ENCODE results near the gene FAM120B. TPM values are rescaled to one million over a fixed set of nuclear protein-coding genes. Genes with fewer than 3 reads are reported as not detected.

Gene FAM120B
- total RNA-seq, 1 donor from 2014 or later = 18.4 TPM

- Mint-ChIP-seq H3K27me3 (ENCODE audit: insufficient read depth) (peaks cover 10% of the 10 kb centered on the region), H3K9me3 (no peaks in the 10 kb centered on the region), H3K27ac (no peak overlapping the region), H3K36me3 (ENCODE audit: low read depth) (no peaks in the 10 kb centered on the region), H3K4me1 (ENCODE audit: low read depth) (no peaks in the 10 kb centered on the region), H3K4me3 (no peak overlapping the region)
- no peak for DNase-seq (ENCODE audit: low spot score)
- intact Hi-C loops (cut with micrococcal nuclease) = no loop called here
Observed at GRCh38 chr6:170417881-170418280, 111.3 kb downstream of the FAM120B start.

GRCh38 chr6:170420283-170420682 lies 113.7 kb downstream of the FAM120B start:
- no peak overlapping the region for H3K27ac Mint-ChIP-seq
- no peak overlapping the region for H3K4me3 Mint-ChIP-seq
- H3K27me3 Mint-ChIP-seq (ENCODE audit: insufficient read depth) = peaks cover 4% of the 10 kb centered on the region
- no peaks in the 10 kb centered on the region for H3K4me1 Mint-ChIP-seq (ENCODE audit: low read depth)
- DNase-seq (ENCODE audit: low spot score) = no peak
- H3K9me3 Mint-ChIP-seq = no peaks in the 10 kb centered on the region
- H3K36me3 Mint-ChIP-seq (ENCODE audit: low read depth) = no peaks in the 10 kb centered on the region
- intact Hi-C loops (cut with micrococcal nuclease) = no loop called here

- DNase-seq (ENCODE audit: low spot score) = no peak
- intact Hi-C loops (cut with micrococcal nuclease) = no loop called here
- no peak overlapping the region for H3K4me3 Mint-ChIP-seq
- no peak overlapping the region for H3K27ac Mint-ChIP-seq
- no peaks in the 10 kb centered on the region for H3K4me1 Mint-ChIP-seq (ENCODE audit: low read depth)
- peaks cover 4% of the 10 kb centered on the region for H3K27me3 Mint-ChIP-seq (ENCODE audit: insufficient read depth)
- no peaks in the 10 kb centered on the region for H3K36me3 Mint-ChIP-seq (ENCODE audit: low read depth)
- no peaks in the 10 kb centered on the region for H3K9me3 Mint-ChIP-seq
Observed at GRCh38 chr6:170420791-170421776, 114.5 kb downstream of the FAM120B start.

- H3K27ac Mint-ChIP-seq = no peak overlapping the region
- no peaks in the 10 kb centered on the region for H3K36me3 Mint-ChIP-seq (ENCODE audit: low read depth)
- H3K4me1 Mint-ChIP-seq (ENCODE audit: low read depth) = no peaks in the 10 kb centered on the region
- H3K4me3 Mint-ChIP-seq = no peak overlapping the region
- peaks cover 6% of the 10 kb centered on the region for H3K27me3 Mint-ChIP-seq (ENCODE audit: insufficient read depth)
- DNase-seq (ENCODE audit: low spot score) = no peak
- intact Hi-C loops (cut with micrococcal nuclease) = no loop called here
- H3K9me3 Mint-ChIP-seq = no peaks in the 10 kb centered on the region
Observed at GRCh38 chr6:170421921-170422320, 115.4 kb downstream of the FAM120B start.

GRCh38 chr6:170423030-170423429 lies 116.5 kb downstream of the FAM120B start:
- Mint-ChIP-seq H3K27ac (no peak overlapping the region), H3K4me3 (no peak overlapping the region), H3K36me3 (ENCODE audit: low read depth) (no peaks in the 10 kb centered on the region), H3K9me3 (no peaks in the 10 kb centered on the region), H3K27me3 (ENCODE audit: insufficient read depth) (peaks cover 9% of the 10 kb centered on the region), H3K4me1 (ENCODE audit: low read depth) (no peaks in the 10 kb centered on the region)
- intact Hi-C loops (cut with micrococcal nuclease) = no loop called here
- DNase-seq (ENCODE audit: low spot score) = no peak

- H3K4me3 Mint-ChIP-seq = no peak overlapping the region
- H3K27me3 Mint-ChIP-seq (ENCODE audit: insufficient read depth) = peaks cover 9% of the 10 kb centered on the region
- H3K36me3 Mint-ChIP-seq (ENCODE audit: low read depth) = no peaks in the 10 kb centered on the region
- no peaks in the 10 kb centered on the region for H3K9me3 Mint-ChIP-seq
- no peaks in the 10 kb centered on the region for H3K4me1 Mint-ChIP-seq (ENCODE audit: low read depth)
- no peak overlapping the region for H3K27ac Mint-ChIP-seq
- no peak for DNase-seq (ENCODE audit: low spot score)
- intact Hi-C loops (cut with micrococcal nuclease) = no loop called here
Observed at GRCh38 chr6:170423814-170424603, 117.5 kb downstream of the FAM120B start.

GRCh38 chr6:170424604-170425126 lies 118.1 kb downstream of the FAM120B start:
- DNase-seq (ENCODE audit: low spot score) = no peak
- intact Hi-C loops (cut with micrococcal nuclease) = no loop called here
- no peaks in the 10 kb centered on the region for H3K9me3 Mint-ChIP-seq

GRCh38 chr6:170429450-170429849 lies 122.9 kb downstream of the FAM120B start:
- Mint-ChIP-seq H3K27ac (no peak overlapping the region), H3K4me1 (ENCODE audit: low read depth) (no peaks in the 10 kb centered on the region), H3K27me3 (ENCODE audit: insufficient read depth) (peaks cover 13% of the 10 kb centered on the region), H3K9me3 (no peaks in the 10 kb centered on the region), H3K36me3 (ENCODE audit: low read depth) (no peaks in the 10 kb centered on the region), H3K4me3 (no peak overlapping the region)
- no peak for DNase-seq (ENCODE audit: low spot score)
- intact Hi-C loops (cut with micrococcal nuclease) = no loop called here

More at GRCh38 chr6:170424604-170425126, 118.1 kb downstream of the FAM120B start:
- no peak overlapping the region for H3K4me3 Mint-ChIP-seq
- H3K36me3 Mint-ChIP-seq (ENCODE audit: low read depth) = no peaks in the 10 kb centered on the region
- H3K27me3 Mint-ChIP-seq (ENCODE audit: insufficient read depth) = peaks cover 14% of the 10 kb centered on the region
- no peaks in the 10 kb centered on the region for H3K4me1 Mint-ChIP-seq (ENCODE audit: low read depth)
- no peak overlapping the region for H3K27ac Mint-ChIP-seq

GRCh38 chr6:170433163-170434116 lies 126.9 kb downstream of the FAM120B start:
- H3K4me1 Mint-ChIP-seq (ENCODE audit: low read depth) = no peaks in the 10 kb centered on the region
- no peak for DNase-seq (ENCODE audit: low spot score)
- H3K4me3 Mint-ChIP-seq = no peak overlapping the region
- H3K9me3 Mint-ChIP-seq = peaks cover 3% of the 10 kb centered on the region
- no peak overlapping the region for H3K27ac Mint-ChIP-seq
- H3K36me3 Mint-ChIP-seq (ENCODE audit: low read depth) = peaks cover 1% of the 10 kb centered on the region
- intact Hi-C loops (cut with micrococcal nuclease) = no loop called here
- peaks cover 8% of the 10 kb centered on the region for H3K27me3 Mint-ChIP-seq (ENCODE audit: insufficient read depth)

- Mint-ChIP-seq H3K4me1 (ENCODE audit: low read depth) (no peaks in the 10 kb centered on the region), H3K36me3 (ENCODE audit: low read depth) (peaks cover 1% of the 10 kb centered on the region), H3K27ac (no peak overlapping the region), H3K4me3 (no peak overlapping the region), H3K9me3 (peaks cover 3% of the 10 kb centered on the region), H3K27me3 (ENCODE audit: insufficient read depth) (peaks cover 6% of the 10 kb centered on the region)
- no peak for DNase-seq (ENCODE audit: low spot score)
- intact Hi-C loops (cut with micrococcal nuclease) = no loop called here
Observed at GRCh38 chr6:170434117-170434820, 127.7 kb downstream of the FAM120B start.

- Mint-ChIP-seq H3K4me3 (no peak overlapping the region), H3K27me3 (ENCODE audit: insufficient read depth) (peaks cover 3% of the 10 kb centered on the region), H3K4me1 (ENCODE audit: low read depth) (no peaks in the 10 kb centered on the region), H3K36me3 (ENCODE audit: low read depth) (peaks cover 1% of the 10 kb centered on the region), H3K9me3 (peaks cover 3% of the 10 kb centered on the region), H3K27ac (no peak overlapping the region)
- no peak for DNase-seq (ENCODE audit: low spot score)
- intact Hi-C loops (cut with micrococcal nuclease) = no loop called here
Observed at GRCh38 chr6:170434821-170435155, 128.2 kb downstream of the FAM120B start.

GRCh38 chr6:170435766-170436165 lies 129.2 kb downstream of the FAM120B start:
- Mint-ChIP-seq H3K9me3 (peaks cover 3% of the 10 kb centered on the region), H3K4me1 (ENCODE audit: low read depth) (no peaks in the 10 kb centered on the region)

More at GRCh38 chr6:170435766-170436165, 129.2 kb downstream of the FAM120B start:
- intact Hi-C loops (cut with micrococcal nuclease) = no loop called here
- no peak overlapping the region for H3K4me3 Mint-ChIP-seq
- H3K36me3 Mint-ChIP-seq (ENCODE audit: low read depth) = peaks cover 1% of the 10 kb centered on the region
- no peak overlapping the region for H3K27ac Mint-ChIP-seq
- DNase-seq (ENCODE audit: low spot score) = no peak
- peaks cover 3% of the 10 kb centered on the region for H3K27me3 Mint-ChIP-seq (ENCODE audit: insufficient read depth)

Measured in activated T-helper 1 cell treated with anti-CD3 and anti-CD28 coated beads, Interleukin-12 subunit alpha, Interleukin-12 subunit beta, Interleukin-2, Interleukin-4 antibody, amounts not matched to agents 30 ng/mL and 10 ng/mL and 1 ng/mL, durations not matched to agents 14 hours and 24 hours and 36 hours (primary cell).